H1 (cell line): Measurements from ENCODE around the gene HSPD1. TPM values are rescaled to one million over a fixed set of nuclear protein-coding genes. Genes with fewer than 3 reads are reported as not detected.

Experiments
- CTCF ChIA-PET: fragments of 300-600 bp; sonication (Branson Sonifier 250); formaldehyde crosslinking; loops from one replicate; lab custom pipeline; 2021; ENCODE audit not compliant: partially characterized antibody; lab: Charles Lee
- POLR2A ChIA-PET: fragments of 300-600 bp; sonication (Branson Sonifier 250); formaldehyde crosslinking; loops from one replicate; lab custom pipeline; 2021; ENCODE audit warnings: inconsistent platforms; ENCODE audit not compliant: partially characterized antibody; lab: Charles Lee
- DNase-seq, 2 experiments: peaks; one replicate each; pipeline versions ENCODE4 v3.0.0 to v3.0.0-alpha.2; 2010 to 2022; ENCODE audit warnings: low spot score in 2 of 2, low read depth in 1 of 2, mixed read lengths in 1 of 2
- FAIRE-seq: peaks from 2 replicates; lab custom pipeline; 2011; peaks lifted over from hg19 to GRCh38; lab: Jason Lieb, UNC
- H2AFZ ChIP-seq: 2 replicates; pipeline ENCODE4 v1.8.1; 2012; ENCODE audit warnings: low read length, inconsistent platforms
- H2AK5ac ChIP-seq: 2 replicates; pipeline ENCODE4 v1.6.1; 2013; ENCODE audit warnings: low read depth, low read length
- H2BK120ac ChIP-seq: replicated peaks from 2 replicates; pipeline ENCODE3; 2013; ENCODE audit warnings: low read depth, low read length, inconsistent platforms
- H2BK12ac ChIP-seq: 2 replicates; pipeline ENCODE4 v1.6.1; 2013; ENCODE audit warnings: low read depth, low read length
- H2BK15ac ChIP-seq: 2 replicates; pipeline ENCODE4 v1.6.1; 2013; ENCODE audit warnings: low read length
- H2BK20ac ChIP-seq: 2 replicates; pipeline ENCODE4 v1.6.1; 2013; ENCODE audit warnings: low read length
- H2BK5ac ChIP-seq: 2 replicates; pipeline ENCODE4 v1.6.1; 2013; ENCODE audit warnings: low read depth, low read length
- H3K14ac ChIP-seq: 2 replicates; pipeline ENCODE4 v1.6.1; 2013; ENCODE audit warnings: inconsistent platforms; ENCODE audit not compliant: insufficient read length
- H3K18ac ChIP-seq: 2 replicates; pipeline ENCODE4 v1.6.1; 2013; ENCODE audit warnings: low read length; ENCODE audit errors: extremely low read depth
- H3K23ac ChIP-seq: 2 replicates; pipeline ENCODE4 v1.6.1; 2013; ENCODE audit warnings: inconsistent platforms; ENCODE audit not compliant: insufficient read length
- H3K23me2 ChIP-seq: 2 replicates; pipeline ENCODE4 v1.6.1; 2013; ENCODE audit warnings: low read depth, low read length
- H3K27ac ChIP-seq: 2 replicates; pipeline ENCODE4 v1.6.1; 2011; ENCODE audit warnings: low read depth, low read length, inconsistent platforms
- H3K27me3 ChIP-seq, 4 experiments: replicated peaks in 1 of 4; 1 replicate in 1 of 4; 2 replicates in 3 of 4; pipeline versions ENCODE4 v1.6.1 to v1.8.1; 2011 to 2013; ENCODE audit warnings: low read length in 3 of 4, mild to moderate bottlenecking in 3 of 4, inconsistent platforms in 2 of 4, mixed read lengths in 2 of 4, moderate library complexity in 1 of 4; ENCODE audit not compliant: control insufficient read depth in 3 of 4, insufficient read depth in 3 of 4; ENCODE audit errors: extremely low read depth in 1 of 4
- H3K36me3 ChIP-seq, 4 experiments: 2 replicates each; pipeline versions ENCODE4 v1.6.1 to v1.8.1; 2011 to 2013; ENCODE audit warnings: mild to moderate bottlenecking in 4 of 4, low read length in 3 of 4, moderate library complexity in 2 of 4, control low read depth in 1 of 4, inconsistent platforms in 1 of 4; ENCODE audit not compliant: insufficient read depth in 4 of 4, control insufficient read depth in 2 of 4
- H3K4ac ChIP-seq: replicated peaks from 2 replicates; pipeline ENCODE3; 2013; ENCODE audit warnings: low read length, low read depth, mixed read lengths, inconsistent platforms; ENCODE audit not compliant: insufficient read length
- H3K4me1 ChIP-seq, 4 experiments: replicated peaks in 1 of 4; 1 replicate in 1 of 4; 2 replicates in 3 of 4; pipeline versions ENCODE4 v1.6.1 to v1.8.1; 2011 to 2013; ENCODE audit warnings: low read length in 3 of 4, inconsistent platforms in 2 of 4, mixed read lengths in 1 of 4; ENCODE audit not compliant: insufficient read depth in 4 of 4, control insufficient read depth in 3 of 4
- H3K4me2 ChIP-seq, 2 experiments: 2 replicates each; pipeline versions ENCODE4 v1.6.1 to v1.8.1; 2011 to 2013; ENCODE audit warnings: low read depth in 2 of 2, low read length in 2 of 2, control low read depth in 1 of 2, inconsistent platforms in 1 of 2, mild to moderate bottlenecking in 1 of 2; ENCODE audit not compliant: insufficient read depth in 1 of 2
- H3K4me3 ChIP-seq, 4 experiments: fragments of 200-600, 300-600 bp in 1 of 4; sonication (generic), shearing (Covaris generic), sonication (Bioruptor Twin) in 1 of 4; 2 replicates each; pipeline versions ENCODE4 v1.5.1 to v1.8.1; 2011 to 2016; ENCODE audit warnings: low read length in 4 of 4, low read depth in 3 of 4, control low read depth in 2 of 4, inconsistent platforms in 2 of 4, mild to moderate bottlenecking in 2 of 4, mixed read lengths in 1 of 4, moderate library complexity in 1 of 4; ENCODE audit not compliant: insufficient read depth in 2 of 4; ENCODE audit errors: extremely low read depth in 1 of 4
- H3K56ac ChIP-seq: replicated peaks from 2 replicates; pipeline ENCODE3; 2013; ENCODE audit warnings: low read depth, mild to moderate bottlenecking, mixed read lengths, low read length, inconsistent platforms; ENCODE audit not compliant: insufficient read length
- H3K79me1 ChIP-seq: 2 replicates; pipeline ENCODE4 v1.6.1; 2013; ENCODE audit warnings: low read depth, low read length, control low read depth
- H3K79me2 ChIP-seq, 2 experiments: 2 replicates each; pipeline versions ENCODE4 v1.6.1 to v1.8.1; 2012 to 2013; ENCODE audit warnings: low read length in 2 of 2, mild to moderate bottlenecking in 2 of 2, inconsistent platforms in 1 of 2; ENCODE audit not compliant: insufficient read depth in 2 of 2, control insufficient read depth in 1 of 2
- H3K9ac ChIP-seq, 4 experiments: replicated peaks in 1 of 4; 1 replicate in 1 of 4; 2 replicates in 3 of 4; pipeline versions ENCODE4 v1.6.1 to v1.8.1; 2011 to 2013; ENCODE audit warnings: low read depth in 3 of 4, low read length in 3 of 4, control low read depth in 2 of 4, mild to moderate bottlenecking in 2 of 4, moderate library complexity in 2 of 4, inconsistent platforms in 1 of 4; ENCODE audit errors: extremely low read depth in 1 of 4
- H3K9me3 ChIP-seq, 2 experiments: 2 replicates each; pipeline versions ENCODE4 v1.6.1 to v1.8.1; 2012 to 2013; ENCODE audit warnings: mild to moderate bottlenecking in 2 of 2, moderate library complexity in 2 of 2, control low read depth in 1 of 2, inconsistent platforms in 1 of 2, low read depth in 1 of 2, low read length in 1 of 2, mixed read lengths in 1 of 2; ENCODE audit not compliant: insufficient read depth in 2 of 2
- H4K20me1 ChIP-seq, 2 experiments: replicated peaks in 1 of 2; 2 replicates each; pipeline versions ENCODE3 to v1.8.1; 2011 to 2013; ENCODE audit warnings: inconsistent platforms in 2 of 2, low read length in 2 of 2, mild to moderate bottlenecking in 1 of 2; ENCODE audit not compliant: insufficient read depth in 2 of 2, control insufficient read depth in 1 of 2
- H4K5ac ChIP-seq: 2 replicates; pipeline ENCODE4 v1.6.1; 2013; ENCODE audit warnings: low read length, low read depth, mixed read lengths, inconsistent platforms; ENCODE audit not compliant: insufficient read length
- H4K8ac ChIP-seq: 2 replicates; pipeline ENCODE4 v1.8.0; 2013; ENCODE audit warnings: mild to moderate bottlenecking, moderate library complexity, low read length, inconsistent platforms; ENCODE audit not compliant: insufficient read depth; ENCODE audit errors: extremely low read depth
- H4K91ac ChIP-seq: replicated peaks from 2 replicates; pipeline ENCODE3; 2013; ENCODE audit warnings: low read length, mixed read lengths, inconsistent platforms; ENCODE audit not compliant: insufficient read length
- BRCA1 ChIP-seq: IDR thresholded peaks from 2 replicates; pipeline ENCODE4 v1.6.1; 2012; ENCODE audit warnings: low read depth, low read length, improper control_type of control experiment
- CBX5 ChIP-seq: fragments of 300-800, 300-1000 bp; sonication (generic); IDR thresholded peaks from 2 replicates; pipeline ENCODE4 v1.7.1; 2016; ENCODE audit warnings: antibody characterized with exemption, low read length, low read depth
- EZH2 ChIP-seq: fragments of 200-600 bp; sonication (generic); IDR thresholded peaks from 2 replicates; pipeline ENCODE4 v1.7.1; 2012; ENCODE audit warnings: low read depth, mild to moderate bottlenecking, moderate library complexity, low read length, inconsistent platforms; ENCODE audit not compliant: severe bottlenecking
- GTF2F1 ChIP-seq: IDR thresholded peaks from 2 replicates; pipeline ENCODE4 v1.6.1; 2012; ENCODE audit warnings: low read depth, low read length, improper control_type of control experiment, borderline replicate concordance
- HDAC2 ChIP-seq, 2 experiments: fragments of 300-600 bp in 1 of 2; sonication (generic) in 1 of 2; IDR thresholded peaks; 2 replicates each; pipeline ENCODE4 v1.6.1; 2011 to 2012; ENCODE audit warnings: low read depth in 2 of 2, low read length in 2 of 2, mild to moderate bottlenecking in 2 of 2, moderate library complexity in 2 of 2, borderline replicate concordance in 1 of 2, inconsistent platforms in 1 of 2
- KDM5A ChIP-seq: fragments of 200-600 bp; IDR thresholded peaks from 2 replicates; pipeline ENCODE4 v1.7.1; 2012; ENCODE audit warnings: mild to moderate bottlenecking, low read length, inconsistent platforms, mixed read lengths
- POLR2AphosphoS5 ChIP-seq: IDR thresholded peaks from 2 replicates; pipeline ENCODE4 v1.6.1; 2011; ENCODE audit warnings: low read depth, low read length
- SIN3A ChIP-seq, 2 experiments: IDR thresholded peaks in 1 of 2; conservative IDR thresholded peaks in 1 of 2; 2 replicates each; pipeline ENCODE4 v1.6.1; 2011 to 2012; ENCODE audit warnings: low read length in 2 of 2, improper control_type of control experiment in 1 of 2, low read depth in 1 of 2, mild to moderate bottlenecking in 1 of 2
- SP4 ChIP-seq: IDR thresholded peaks from 2 replicates; pipeline ENCODE4 v1.6.1; 2012; ENCODE audit warnings: low read length, inconsistent platforms
- TBP ChIP-seq: IDR thresholded peaks from 2 replicates; pipeline ENCODE4 v1.6.1; 2011; ENCODE audit warnings: low read depth, low read length, improper control_type of control experiment
- ZNF274 ChIP-seq: IDR thresholded peaks from 2 replicates; pipeline ENCODE4 v1.7.0; 2012; ENCODE audit warnings: low read length, borderline replicate concordance; ENCODE audit errors: extremely low read depth
- WGBS, 2 experiments: shearing (Covaris generic) in 1 of 2; methylation state at CpG; one replicate each; pipeline versions ENCODE4 v1.1.6 to v1.1.7; 2013 to 2015; ENCODE audit warnings: low lambda C conversion rate in 2 of 2, mixed read lengths in 2 of 2, inconsistent platforms in 1 of 2, low coverage in 1 of 2, missing lambda C conversion rate in 1 of 2; ENCODE audit not compliant: insufficient replicate concordance in 2 of 2, insufficient coverage in 1 of 2, insufficient read length in 1 of 2; ENCODE audit errors: extremely low coverage in 1 of 2, missing lambda C conversion rate in 1 of 2; 5-methylcytosine and 5-hydroxymethylcytosine counted together
- polyA plus RNA-seq, 7 experiments: library from polyadenylated mRNA; depleted of rRNA in 3 of 7; stranded (reverse) in 5 of 7; unstranded in 2 of 7; fragments of >200 nt in 5 of 7; fragments of 200-250 nt in 2 of 7; gene quantifications; 1 replicate in 5 of 7; 2 replicates in 1 of 7; 4 replicates in 1 of 7; pipeline versions ENCODE4 v1.2.1 to v1.2.3, GENCODE V29; 2011 to 2013; ENCODE audit warnings: missing spikeins in 2 of 7, mixed read lengths in 2 of 7
- total RNA-seq: library from RNA; stranded (reverse); fragmentation: NEBNext Ultra II Directional; extraction: Animal tissue kit (Norgen Biotek cat#: 25700); gene quantifications from 2 replicates; pipeline ENCODE4 v1.2.1, GENCODE V29; 2021

HSPD1 gene
- total and polyA plus RNA-seq, 2 of the 8 experiments (the other 6 are each of a cell fraction or from before 2014, with no cell fraction given): 221 to 1,108 TPM

GRCh38 chr2:197539734-197540133, 40.1 kb upstream of the HSPD1 start:
- WGBS, 2 experiments: 93% methylated on average over 1 of the region's 1 CpG; no CpG with 5 or more reads in 1 of the 2 experiments
- no peak overlapping the region for H4K91ac ChIP-seq
- H4K5ac ChIP-seq: no peak overlapping the region
- H4K20me1 ChIP-seq: peaks cover 0 to 3% of the 10 kb centered on the region in 2 experiments
- no peak overlapping the region for H3K27ac ChIP-seq
- no peak overlapping the region for H3K4me3 ChIP-seq
- no peak overlapping the region for H3K14ac ChIP-seq
- no peaks in the 10 kb centered on the region for H3K27me3 ChIP-seq
- no peak overlapping the region for H2AK5ac ChIP-seq
- H3K79me2 ChIP-seq: peaks cover 0 to 24% of the 10 kb centered on the region in 2 experiments; a peak in 3 of 4 replicates
- no peaks in the 10 kb centered on the region; the same call in 1 of the 2 replicates for H3K79me1 ChIP-seq
- no peak overlapping the region for H3K9ac ChIP-seq
- H2BK5ac ChIP-seq: no peak overlapping the region
- H2BK15ac ChIP-seq: no peak overlapping the region
- no peak overlapping the region for H4K8ac ChIP-seq
- ChIA-PET POLR2A (interaction anchor here (0.6 kb wide), 1 partner anchor 9 kb away, joined by 3 read pairs; no protein-coding TSS in a partner anchor), CTCF (interaction anchor here (1.2 kb wide), 2 partner anchors 9 to 17 kb away, joined by 5 read pairs; no protein-coding TSS in a partner anchor)
- H3K36me3 ChIP-seq: peaks cover 2 to 46% (median 25%) of the 10 kb centered on the region in 4 experiments; a peak in 6 of 8 replicates
- no peaks in the 10 kb centered on the region for H3K23me2 ChIP-seq
- H3K4me2 ChIP-seq: no peak overlapping the region
- no peak overlapping the region for H3K56ac ChIP-seq
- H2BK120ac ChIP-seq: no peak overlapping the region
- H3K9me3 ChIP-seq: no peaks in the 10 kb centered on the region
- DNase-seq (no peak), FAIRE-seq (no peak)
- H3K23ac ChIP-seq: no peak overlapping the region
- H2AFZ ChIP-seq: no peak overlapping the region
- no peak overlapping the region for H2BK20ac ChIP-seq
- no peaks in the 10 kb centered on the region for H3K4me1 ChIP-seq
- no peak overlapping the region for H3K18ac ChIP-seq
- no peak overlapping the region for H2BK12ac ChIP-seq
- no peak overlapping the region for H3K4ac ChIP-seq
- no peak for TF ChIP-seq SIN3A (conservative IDR thresholded peaks at IDR 0.05 in 1 of 2, IDR thresholded peaks at IDR 0.05 in 1 of 2; ENCODE audit: low read depth in 1 of 2, low read length in 2 of 2)
- TF ChIP-seq POLR2AphosphoS5: no peak
- TF ChIP-seq EZH2: no peak
- TF ChIP-seq HDAC2 (IDR thresholded peaks at IDR 0.05; ENCODE audit: borderline replicate concordance in 1 of 2, low read depth in 2 of 2, low read length in 2 of 2): no peak
- no peak for TF ChIP-seq BRCA1
- no peak for TF ChIP-seq SP4
- no peak for TF ChIP-seq CBX5
- no peak for TF ChIP-seq GTF2F1
- TF ChIP-seq ZNF274: no peak
- TF ChIP-seq KDM5A: no peak
- no peak for TF ChIP-seq TBP
